Cardiac fibroblast (primary cell): ENCODE measurements around the gene GON4L.

Source experiments
- DNase-seq, 2 donors: peaks; one replicate each; pipeline versions ENCODE4 v3.0.0 to v3.0.0-alpha.2; 2010; ENCODE audit warnings: low read depth in 2 of 2
- H3K4me3 ChIP-seq, 2 donors: replicated peaks in 1 of 2; 1 replicate in 1 of 2; 2 replicates in 1 of 2; pipeline ENCODE4 v1.5.1; 2011; ENCODE audit warnings: low read depth in 2 of 2, low read length in 2 of 2, mild to moderate bottlenecking in 2 of 2, moderate library complexity in 1 of 2
- TF ChIP-seq, protein P1 (sequence below): IDR thresholded peaks from one replicate; pipeline ENCODE4 v1.5.1; 2011; ENCODE audit warnings: low read depth, mild to moderate bottlenecking, low read length, inconsistent platforms

The GON4L gene

DNA sequence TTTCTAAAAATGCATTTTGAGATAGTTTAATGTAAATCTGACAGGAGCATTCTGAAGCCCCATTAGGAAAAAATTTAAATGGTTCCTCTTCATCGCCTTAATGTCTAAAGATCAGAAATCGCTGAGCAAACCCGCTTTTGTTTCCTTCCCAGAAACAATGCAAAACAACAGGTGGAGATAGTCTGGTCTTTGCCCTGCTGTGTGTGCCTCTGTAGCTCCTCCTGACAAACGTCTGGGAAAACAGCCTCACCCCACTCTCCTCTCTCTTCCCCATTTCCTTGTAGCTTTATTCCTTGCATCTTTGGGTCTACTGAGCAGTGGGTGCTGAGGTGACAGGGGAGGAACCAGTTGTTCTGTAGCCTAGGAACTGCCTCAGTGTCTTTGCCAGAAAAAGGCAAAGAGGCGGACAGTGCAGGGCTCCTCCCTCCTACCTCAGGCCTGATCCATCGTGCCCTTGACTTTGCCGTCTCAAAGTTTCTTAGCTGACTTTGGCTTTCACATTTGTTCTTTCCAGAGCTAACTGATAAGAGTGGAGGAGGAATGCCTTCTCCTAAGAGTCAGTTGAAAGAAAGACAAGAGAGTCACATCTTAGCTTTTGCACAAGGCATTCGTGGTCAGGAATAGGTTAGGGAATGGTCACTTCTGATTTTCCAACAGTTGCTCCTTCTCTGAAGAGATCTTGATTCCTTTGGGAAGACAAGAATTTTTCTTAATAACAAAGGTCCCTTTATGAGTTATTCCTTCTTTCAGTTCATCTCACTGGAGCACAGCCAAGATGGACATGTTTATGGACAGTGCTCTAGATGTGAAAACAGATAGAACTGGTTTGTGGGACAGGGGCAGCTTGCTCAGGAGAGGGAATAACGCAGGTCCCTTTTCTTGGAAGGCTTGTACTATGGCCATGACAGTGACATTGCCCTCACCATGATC lies 27.3 kb upstream of the GON4L start:
- H3K4me3 ChIP-seq, result no peak overlapping the region
- TF ChIP-seq, protein P1, sequence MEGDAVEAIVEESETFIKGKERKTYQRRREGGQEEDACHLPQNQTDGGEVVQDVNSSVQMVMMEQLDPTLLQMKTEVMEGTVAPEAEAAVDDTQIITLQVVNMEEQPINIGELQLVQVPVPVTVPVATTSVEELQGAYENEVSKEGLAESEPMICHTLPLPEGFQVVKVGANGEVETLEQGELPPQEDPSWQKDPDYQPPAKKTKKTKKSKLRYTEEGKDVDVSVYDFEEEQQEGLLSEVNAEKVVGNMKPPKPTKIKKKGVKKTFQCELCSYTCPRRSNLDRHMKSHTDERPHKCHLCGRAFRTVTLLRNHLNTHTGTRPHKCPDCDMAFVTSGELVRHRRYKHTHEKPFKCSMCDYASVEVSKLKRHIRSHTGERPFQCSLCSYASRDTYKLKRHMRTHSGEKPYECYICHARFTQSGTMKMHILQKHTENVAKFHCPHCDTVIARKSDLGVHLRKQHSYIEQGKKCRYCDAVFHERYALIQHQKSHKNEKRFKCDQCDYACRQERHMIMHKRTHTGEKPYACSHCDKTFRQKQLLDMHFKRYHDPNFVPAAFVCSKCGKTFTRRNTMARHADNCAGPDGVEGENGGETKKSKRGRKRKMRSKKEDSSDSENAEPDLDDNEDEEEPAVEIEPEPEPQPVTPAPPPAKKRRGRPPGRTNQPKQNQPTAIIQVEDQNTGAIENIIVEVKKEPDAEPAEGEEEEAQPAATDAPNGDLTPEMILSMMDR, result no peak
- DNase-seq, result no peak

DNA sequence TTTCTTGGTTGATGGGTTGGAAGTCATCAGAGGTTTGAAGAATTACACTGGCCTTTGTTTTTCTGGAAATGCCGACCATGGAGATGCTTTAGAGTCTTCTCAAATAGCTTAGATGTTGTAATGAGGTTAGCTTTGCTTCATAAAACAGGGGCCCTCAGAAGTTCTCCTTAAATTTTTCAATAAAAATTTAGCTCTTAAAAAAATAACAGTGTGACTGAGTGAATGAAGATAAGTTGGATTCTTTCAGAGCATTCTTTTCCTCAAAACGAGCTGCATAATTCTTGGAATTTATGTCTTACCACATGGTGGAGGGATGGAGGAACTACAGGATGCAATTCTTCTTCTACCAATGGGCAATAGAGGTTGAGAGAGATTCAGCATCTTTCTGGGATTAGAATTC lies 25.8 kb upstream of the GON4L start:
- TF ChIP-seq, protein P1, result no peak
- DNase-seq, result no peak
- no peak overlapping the region for H3K4me3 ChIP-seq

DNA sequence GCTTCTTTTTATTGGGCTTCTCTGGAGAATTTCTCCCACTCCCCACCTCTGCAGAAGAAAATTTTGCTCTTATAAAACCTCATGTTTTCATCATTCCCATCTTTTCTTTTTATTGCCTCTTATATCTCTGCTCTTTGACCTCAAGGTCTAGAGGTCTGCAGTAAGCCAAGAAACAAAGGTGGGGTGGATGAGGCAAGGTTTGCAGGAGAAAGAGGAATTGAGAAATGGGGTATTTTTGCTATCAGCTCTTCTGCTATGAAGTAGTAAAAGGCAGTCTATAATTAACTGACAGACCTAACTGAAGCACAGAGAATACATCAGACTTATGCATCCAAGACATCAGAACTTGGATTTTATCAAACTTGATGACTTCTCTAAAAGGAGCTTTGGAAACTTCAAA lies 25.2 kb upstream of the GON4L start:
- no peak overlapping the region for H3K4me3 ChIP-seq
- DNase-seq, result no peak
- TF ChIP-seq, protein P1, result no peak

DNA sequence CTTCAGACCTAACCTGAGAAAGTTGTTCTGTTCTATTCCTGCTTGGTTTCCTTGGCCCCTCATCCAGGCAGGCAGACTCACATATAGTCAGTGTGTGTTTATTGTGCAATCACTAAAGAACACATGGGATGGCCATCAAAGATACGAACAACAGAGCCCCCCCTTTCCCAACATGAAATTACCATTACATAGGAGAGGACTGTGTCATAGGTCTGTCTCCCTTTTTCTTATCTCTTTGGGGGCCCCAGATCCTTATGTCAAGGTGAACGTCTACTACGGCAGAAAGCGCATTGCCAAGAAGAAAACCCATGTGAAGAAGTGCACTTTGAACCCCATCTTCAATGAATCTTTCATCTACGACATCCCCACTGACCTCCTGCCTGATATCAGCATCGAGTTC lies 23.9 kb upstream of the GON4L start:
- TF ChIP-seq, protein P1, result no peak
- H3K4me3 ChIP-seq, result no peak overlapping the region
- no peak for DNase-seq

DNA sequence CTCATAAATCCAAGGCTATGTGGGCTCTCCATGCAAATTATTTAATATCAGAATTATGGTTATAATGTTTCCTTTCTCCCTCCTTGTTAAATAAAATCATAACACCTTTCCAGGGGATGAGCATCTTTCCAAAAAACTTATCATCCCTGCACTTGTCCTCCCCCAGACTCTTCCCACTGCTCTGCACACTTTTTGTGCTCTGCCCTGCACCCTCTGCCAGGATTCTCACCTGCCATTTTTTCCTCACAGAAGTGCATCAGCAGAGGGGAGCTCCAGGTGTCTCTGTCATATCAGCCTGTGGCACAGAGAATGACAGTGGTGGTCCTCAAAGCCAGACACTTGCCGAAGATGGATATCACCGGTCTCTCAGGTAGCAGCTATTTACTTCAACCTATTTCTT lies 23.2 kb upstream of the GON4L start:
- no peak overlapping the region for H3K4me3 ChIP-seq
- no peak for DNase-seq
- TF ChIP-seq, protein P1, result no peak

DNA sequence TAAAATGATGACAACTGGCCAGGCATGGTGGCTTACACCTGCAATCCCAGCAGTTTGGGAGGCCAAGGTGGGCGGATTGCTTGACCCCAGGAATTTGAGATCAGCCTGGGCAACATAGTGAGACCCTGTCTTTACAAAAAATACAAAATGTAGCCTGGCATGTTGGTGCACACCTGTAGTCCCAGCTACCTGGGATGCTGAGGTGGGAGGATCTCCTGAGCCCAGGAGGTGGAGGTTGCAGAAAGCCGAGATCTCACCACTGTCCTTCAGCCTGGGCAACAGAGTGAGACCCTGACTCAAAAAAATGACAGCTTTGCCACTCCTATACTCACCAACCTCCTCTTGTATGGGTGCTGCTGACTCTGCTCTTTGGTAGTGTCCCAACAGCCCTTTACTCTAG lies 20.9 kb upstream of the GON4L start:
- DNase-seq, result no peak
- H3K4me3 ChIP-seq, result no peak overlapping the region
- TF ChIP-seq, protein P1, result no peak
